NCI-H146 (cell line): Measurements from ENCODE around the gene EPB42.

Source experiments
- DNase-seq: peaks from one replicate; lab custom pipeline; 2025; lab: John Stamatoyannopoulos, UW

Gene EPB42

GRCh38 chr15:43220991-43221403, at the start of gene EPB42:
EPB42 (minus strand) TSS chr15:43221018; CDS start chr15:43220825, 193 bp downstream.
- DNase-seq, result no peak

- DNase-seq, result no peak
Observed at GRCh38 chr15:43270113-43270665, 49.4 kb upstream of the EPB42 start.

GRCh38 chr15:43268111-43269105, 47.6 kb upstream of the EPB42 start:
- no peak for DNase-seq

GRCh38 chr15:43267439-43267838, 46.6 kb upstream of the EPB42 start:
- DNase-seq, result no peak

DNA sequence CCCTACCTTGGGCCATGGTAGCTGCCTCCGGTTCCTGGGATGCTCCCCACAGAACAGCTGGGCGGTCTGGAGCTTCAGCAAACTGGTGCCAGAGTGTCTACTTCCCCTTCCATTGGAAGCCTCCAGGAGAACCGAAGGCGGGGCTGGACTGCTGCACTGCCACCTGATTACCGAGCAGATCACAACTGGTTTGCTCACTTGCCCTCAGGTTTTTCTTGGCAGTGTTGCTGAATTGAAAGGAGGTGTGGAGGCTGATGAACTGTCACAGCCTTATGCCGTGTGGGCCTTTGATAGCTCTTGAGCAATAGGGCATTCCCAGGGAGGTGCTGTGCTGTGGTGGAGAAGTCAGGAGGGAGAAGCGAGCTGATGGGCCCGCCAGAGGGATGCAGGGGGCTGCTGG, 46.0 kb upstream of the EPB42 start, which contains the start of gene TGM5:
TSS of gene TGM5 (minus strand) at position 95 of the 400 bp plus-strand sequence. CDS start at position 16, 79 bp downstream.
- DNase-seq, result no peak

GRCh38 chr15:43266386-43266785, 45.6 kb upstream of the EPB42 start:
- DNase-seq, result no peak

- DNase-seq, result no peak
Observed at GRCh38 chr15:43260011-43260615, 39.3 kb upstream of the EPB42 start.

- DNase-seq, result no peak
Observed at GRCh38 chr15:43258781-43259180, 38.0 kb upstream of the EPB42 start.

- no peak for DNase-seq
Observed at GRCh38 chr15:43256341-43256740, 35.5 kb upstream of the EPB42 start.

GRCh38 chr15:43255376-43255775, 34.6 kb upstream of the EPB42 start:
- DNase-seq, result no peak

GRCh38 chr15:43253431-43254403, 32.9 kb upstream of the EPB42 start:
- DNase-seq, result no peak

DNA sequence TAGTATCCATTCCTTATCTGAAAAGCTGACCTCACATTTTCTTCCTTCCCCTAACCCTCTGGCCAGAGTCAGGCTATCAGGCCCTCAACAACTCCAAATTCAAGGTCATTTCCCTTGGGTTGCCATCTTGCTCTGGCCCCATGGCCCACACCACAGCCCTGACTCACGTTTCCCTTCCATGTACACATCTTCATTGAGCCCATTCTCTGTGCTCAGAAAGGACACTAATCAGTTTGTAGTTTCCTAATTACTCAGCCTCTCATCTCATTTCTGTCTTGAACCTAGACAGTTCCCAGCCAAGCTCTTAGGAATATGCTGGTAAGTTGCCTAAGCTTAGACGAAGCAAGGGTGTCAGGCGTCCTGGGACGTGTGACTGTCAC, 31.0 kb upstream of the EPB42 start:
- DNase-seq, result no peak

DNA sequence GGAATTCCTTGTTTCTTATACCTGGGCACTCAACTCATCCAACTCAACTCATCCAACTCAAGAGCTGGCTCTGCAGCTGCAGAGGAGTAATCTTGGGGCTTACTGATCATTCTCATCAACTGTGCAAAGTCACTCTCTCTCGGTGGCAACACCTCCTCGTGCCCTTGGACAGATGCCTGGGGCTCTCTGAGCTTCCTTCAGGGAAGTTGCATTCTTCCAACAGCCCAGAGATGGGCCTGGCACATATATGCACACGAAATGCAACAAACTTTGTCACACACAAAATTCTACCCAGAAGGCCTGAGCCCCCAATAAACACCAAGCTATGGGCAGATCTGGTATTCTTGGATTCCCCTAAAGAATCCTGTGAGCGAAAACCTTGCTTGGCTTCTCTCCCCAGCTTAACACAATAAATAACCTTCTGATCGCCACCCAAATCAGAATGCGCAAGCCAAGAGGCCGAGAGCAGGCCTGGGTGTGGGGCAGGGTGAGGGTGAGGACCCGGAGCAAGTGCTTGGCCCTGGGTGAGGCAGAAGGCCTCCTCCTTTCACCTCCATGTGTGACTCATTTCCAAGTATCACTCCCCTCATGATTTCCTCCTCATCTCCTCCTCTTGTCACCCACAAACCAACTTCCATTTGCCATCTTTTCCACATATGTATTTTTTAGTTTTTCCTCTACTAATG, 30.5 kb upstream of the EPB42 start:
- no peak for DNase-seq

GRCh38 chr15:43250785-43251184, 30.0 kb upstream of the EPB42 start:
- DNase-seq, result no peak

DNA sequence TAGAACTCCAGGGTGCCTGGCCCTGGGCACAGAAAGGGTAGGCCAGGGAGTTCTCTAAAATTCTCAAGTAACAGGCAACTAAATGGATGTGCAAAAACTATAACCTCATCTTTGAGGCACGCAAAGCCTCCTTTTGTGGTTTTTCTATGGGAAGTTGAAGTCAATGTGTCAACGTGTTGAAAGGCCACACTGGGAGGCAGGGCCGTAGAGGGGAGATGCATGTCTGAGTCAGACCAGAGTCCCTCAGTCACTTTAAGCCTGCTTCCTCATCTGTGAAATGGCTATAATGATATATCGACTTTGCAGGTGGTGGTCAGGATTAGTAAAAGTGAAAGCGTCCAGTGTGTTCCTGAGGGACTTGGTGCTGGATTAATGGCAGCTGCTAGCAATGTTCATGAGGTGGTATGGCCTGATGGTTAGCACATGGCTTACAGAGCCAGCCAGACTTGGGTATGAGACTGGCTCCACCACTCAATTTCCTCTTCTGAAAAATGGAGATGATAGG, 28.9 kb upstream of the EPB42 start:
- no peak for DNase-seq

DNA sequence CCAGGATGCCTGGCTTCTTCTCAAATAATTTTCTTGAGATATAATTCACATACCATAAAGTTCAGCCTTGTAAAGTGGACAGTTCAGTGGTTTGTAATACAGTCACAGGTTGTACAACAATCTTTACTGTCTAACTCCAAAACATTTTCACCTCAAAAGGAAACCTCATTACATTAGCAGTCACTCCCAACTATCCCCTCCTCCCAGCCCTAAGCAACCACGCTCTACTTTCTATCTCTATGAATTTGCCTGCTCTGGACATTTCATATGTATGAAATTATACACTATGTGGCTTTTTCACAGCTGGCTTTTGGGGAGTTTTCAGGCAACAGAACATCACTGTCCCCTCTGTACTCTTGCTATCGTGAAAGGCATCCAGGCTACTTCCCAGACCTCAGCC, 28.4 kb upstream of the EPB42 start:
- DNase-seq, result no peak

DNA sequence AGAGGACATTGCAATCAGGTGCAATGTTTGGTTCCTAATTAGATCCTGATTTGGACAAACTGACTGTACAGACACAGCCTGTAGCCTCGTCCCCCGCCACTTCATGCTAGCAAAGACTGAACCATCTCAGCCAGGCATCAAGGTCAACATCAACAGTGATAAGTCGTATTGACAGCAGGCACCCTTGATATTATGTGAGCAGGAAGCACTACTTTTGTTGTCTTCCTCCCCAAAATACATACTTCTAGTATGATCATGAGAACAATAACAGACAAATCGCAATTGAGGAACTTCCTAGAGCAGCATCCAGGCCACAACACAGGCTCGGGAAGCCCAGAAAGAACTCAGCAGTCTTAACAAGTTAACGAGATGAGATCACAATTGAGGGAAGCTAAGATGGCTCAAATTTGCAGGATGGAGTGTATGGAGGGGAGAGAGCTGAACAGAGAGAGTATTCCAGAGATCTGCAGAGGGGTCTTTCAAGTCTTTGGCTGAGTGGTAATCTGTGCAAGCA, 25.5 kb upstream of the EPB42 start:
- no peak for DNase-seq

GRCh38 chr15:43244092-43244491, 23.3 kb upstream of the EPB42 start:
- DNase-seq, result no peak

DNA sequence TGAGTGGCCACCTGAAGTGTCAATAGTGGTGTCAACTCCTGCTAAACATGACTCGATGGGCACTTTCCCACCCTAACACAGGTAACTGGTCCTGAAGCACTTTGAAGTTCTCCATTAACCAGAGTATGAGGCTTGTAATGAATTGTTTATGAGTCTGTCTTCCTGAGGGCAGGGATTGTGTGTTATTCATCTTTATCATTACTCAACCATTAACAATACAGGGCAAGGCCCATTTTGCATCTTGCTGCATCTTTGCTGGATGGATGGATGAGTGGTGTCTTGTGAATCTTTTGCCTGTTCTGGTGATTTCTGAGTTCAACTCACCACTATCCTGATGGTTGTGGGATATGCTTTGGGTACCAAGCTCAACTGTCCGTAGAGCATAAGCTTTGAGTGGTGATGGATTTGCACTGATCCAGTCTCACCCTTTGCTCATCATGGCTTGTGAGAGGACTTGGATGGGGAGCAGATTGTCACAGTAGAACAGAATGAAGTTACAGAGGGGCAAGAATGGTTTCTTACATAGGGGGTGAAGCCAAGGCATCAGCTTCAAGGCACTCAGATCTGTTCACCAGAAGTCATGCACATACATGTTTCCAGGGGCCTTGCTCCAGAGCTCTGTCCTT, 22.3 kb upstream of the EPB42 start:
- DNase-seq, result no peak

DNA sequence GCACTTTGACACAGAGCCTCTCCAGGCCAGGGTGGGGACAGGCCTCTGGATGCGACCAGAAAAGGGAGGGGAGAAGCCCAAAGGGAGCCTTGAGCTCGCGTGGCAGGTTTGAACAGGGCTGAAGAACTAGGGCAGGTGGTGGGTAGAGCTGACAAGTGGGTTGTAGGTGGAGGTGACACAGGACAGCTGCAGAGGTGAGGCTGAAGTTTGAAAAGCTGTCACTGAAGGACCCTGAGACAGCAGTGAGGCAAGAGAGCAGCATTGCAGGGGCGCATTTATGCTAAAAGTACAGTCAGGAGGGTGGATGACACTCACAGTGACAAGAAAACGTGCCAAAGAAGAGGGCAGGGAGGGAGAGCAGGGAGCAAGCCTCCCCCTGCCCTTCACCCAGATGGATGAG, 21.8 kb upstream of the EPB42 start:
- DNase-seq, result no peak
